Sigmoid colon (tissue), 7 donors: ENCODE measurements around the gene COX6A2. TPM values are rescaled to one million over a fixed set of nuclear protein-coding genes. Genes with fewer than 3 reads are reported as not detected.

Source experiments
- DNase-seq: peaks from one replicate; pipeline ENCODE4 v3.0.0-alpha.2; 2019
- H3K27ac ChIP-seq, 4 donors: fragments of 200-600 bp; sonication (generic); one replicate each; pipeline ENCODE4 v1.5.1; 2016 to 2019; ENCODE audit warnings: mild to moderate bottlenecking in 1 of 4
- H3K27me3 ChIP-seq, 3 donors: fragments of 200-600 bp; sonication (generic); one replicate each; pipeline ENCODE4 v1.5.1; 2019; ENCODE audit warnings: mild to moderate bottlenecking in 1 of 3
- H3K36me3 ChIP-seq, 4 donors: fragments of 200-600 bp; sonication (generic); one replicate each; pipeline ENCODE4 v1.5.1; 2016 to 2019
- H3K4me1 ChIP-seq, 4 donors: fragments of 200-600 bp; sonication (generic); one replicate each; pipeline ENCODE4 v1.5.1; 2017 to 2019
- H3K4me3 ChIP-seq, 4 donors: fragments of 200-600 bp; sonication (generic); one replicate each; pipeline ENCODE4 v1.5.1; 2017 to 2019; ENCODE audit warnings: mild to moderate bottlenecking in 2 of 4, moderate library complexity in 1 of 4
- H3K9me3 ChIP-seq, 4 donors: fragments of 200-600 bp in 3 of 4; sonication (generic) in 3 of 4; one replicate each; pipeline versions ENCODE4 v1.5.1 to v1.6.1; 2013 to 2019
- CTCF ChIP-seq, 4 experiments: fragments of 450-650 bp in 3 of 4; fragments of 200-600 bp in 1 of 4; IDR thresholded peaks; one replicate each; pipeline ENCODE4 v1.5.1; 2016 to 2019; ENCODE audit warnings: antibody characterized with exemption in 4 of 4, mild to moderate bottlenecking in 3 of 4, moderate library complexity in 2 of 4
- EP300 ChIP-seq, 4 donors: sonication (generic); formaldehyde crosslinking; IDR thresholded peaks; one replicate each; pipeline ENCODE4 v1.6.1; 2017; ENCODE audit warnings: antibody characterized with exemption in 4 of 4
- POLR2A ChIP-seq, 2 donors: fragments of 450-650 bp; IDR thresholded peaks; one replicate each; pipeline ENCODE4 v1.6.1; 2016; ENCODE audit warnings: antibody characterized with exemption in 2 of 2, mild to moderate bottlenecking in 2 of 2, moderate library complexity in 2 of 2
- POLR2AphosphoS5 ChIP-seq, 4 donors: sonication (generic); formaldehyde crosslinking; IDR thresholded peaks; one replicate each; pipeline ENCODE4 v1.6.1; 2017; ENCODE audit warnings: antibody characterized with exemption in 4 of 4
- WGBS, 2 donors: extraction: QIAGEN DNeasy Blood & Tissue Kit; methylation state at CpG; one replicate each; pipeline ENCODE4 v1.1.7; 2013; 5-methylcytosine and 5-hydroxymethylcytosine counted together
- intact Hi-C: fragments of 100-400 bp; cut with DNase I; formaldehyde crosslinking; loops from one replicate; pipeline ENCODE4 v1.15.1; 2023
- polyA plus RNA-seq, 3 donors: library from polyadenylated mRNA; stranded (reverse); fragments of 200-250 nt; gene quantifications; one replicate each; pipeline ENCODE4 v1.2.3, GENCODE V29; 2013
- total RNA-seq, 4 donors: library from RNA; depleted of rRNA; stranded (reverse); fragments of >200 nt; gene quantifications; one replicate each; pipeline ENCODE4 v1.1.0, GENCODE V29; 2016
- donor health status: healthy with polysubstance abuse.
- donor health status: Bipolar disorder and iron deficiency.
- donor health status: healthy.

Gene COX6A2
- total and polyA plus RNA-seq, 7 donors = 0.32 to 4.8 TPM; not detected in 5

GRCh38 chr16:31464348-31464769, 36.2 kb upstream of the COX6A2 start:
- Histone ChIP-seq H3K36me3 (peaks cover 12 to 56% (median 32%) of the 10 kb centered on the region in 4 donors), H3K27me3 (no peaks in the 10 kb centered on the region), H3K27ac (no peak overlapping the region), H3K4me3 (no peak overlapping the region), H3K9me3 (no peaks in the 10 kb centered on the region), H3K4me1 (peaks cover 0 to 13% (median 8%) of the 10 kb centered on the region in 4 donors)
- no peak for DNase-seq
- no peak for TF ChIP-seq POLR2AphosphoS5 (IDR thresholded peaks at IDR 0.05)
- TF ChIP-seq POLR2A (IDR thresholded peaks at IDR 0.05) = no peak
- TF ChIP-seq EP300 (IDR thresholded peaks at IDR 0.05) = no peak
- no peak for TF ChIP-seq CTCF (IDR thresholded peaks at IDR 0.05)
- intact Hi-C loops = no loop called here
- WGBS, 2 donors = 94 to 96% methylated on average over 36 of the region's 36 CpGs

GRCh38 chr16:31461921-31462804, 34.0 kb upstream of the COX6A2 start:
- Histone ChIP-seq H3K27me3 (no peaks in the 10 kb centered on the region), H3K4me1 (peaks cover 0 to 25% (median 18%) of the 10 kb centered on the region in 4 donors), H3K9me3 (no peaks in the 10 kb centered on the region), H3K36me3 (peaks cover 12 to 54% (median 32%) of the 10 kb centered on the region in 4 donors), H3K4me3 (no peak overlapping the region), H3K27ac (no peak overlapping the region)
- 95 to 96% methylated on average over 35 of the region's 35 CpGs for WGBS, 2 donors
- TF ChIP-seq POLR2AphosphoS5 (IDR thresholded peaks at IDR 0.05) (no peak), CTCF (IDR thresholded peaks at IDR 0.05) (no peak), POLR2A (IDR thresholded peaks at IDR 0.05) (no peak), EP300 (IDR thresholded peaks at IDR 0.05) (no peak)
- intact Hi-C loops = no loop called here
- peak; percentile 64 for DNase-seq

- Histone ChIP-seq H3K27ac (peak overlapping the region in 2 of 4 donors; percentile 4 to 100), H3K9me3 (no peaks in the 10 kb centered on the region), H3K36me3 (peaks cover 12 to 46% (median 25%) of the 10 kb centered on the region in 4 donors), H3K4me3 (no peak overlapping the region), H3K27me3 (no peaks in the 10 kb centered on the region), H3K4me1 (peaks cover 0 to 33% (median 26%) of the 10 kb centered on the region in 4 donors)
- WGBS, 2 donors = 90 to 92% methylated on average over 10 of the region's 10 CpGs
- intact Hi-C loops = no loop called here
- TF ChIP-seq EP300 (IDR thresholded peaks at IDR 0.05) (no peak), POLR2AphosphoS5 (IDR thresholded peaks at IDR 0.05) (no peak), POLR2A (IDR thresholded peaks at IDR 0.05) (no peak), CTCF (IDR thresholded peaks at IDR 0.05) (no peak)
- peak; percentile 60 for DNase-seq
Observed at GRCh38 chr16:31461201-31461920, 33.2 kb upstream of the COX6A2 start.

- Histone ChIP-seq H3K27ac (peak overlapping the region; percentile 97 to 100 (median 100)), H3K9me3 (no peaks in the 10 kb centered on the region), H3K27me3 (no peaks in the 10 kb centered on the region), H3K4me1 (peaks cover 0 to 39% (median 33%) of the 10 kb centered on the region in 4 donors), H3K4me3 (peak overlapping the region in 3 of 4 donors; percentile 19 to 77 (median 75)), H3K36me3 (peaks cover 6 to 38% (median 19%) of the 10 kb centered on the region in 4 donors)
- 46 to 55% methylated on average over 8 of the region's 8 CpGs for WGBS, 2 donors
- intact Hi-C loops = loop anchor here (1.0 kb wide), 1 partner anchor 11 kb away; no protein-coding TSS in a partner anchor
- DNase-seq = peak; percentile 63
- peak in 3 of 4 experiments; percentile 36 to 49 (median 40) for TF ChIP-seq CTCF (IDR thresholded peaks at IDR 0.05)
- TF ChIP-seq POLR2AphosphoS5 (IDR thresholded peaks at IDR 0.05) = no peak
Observed at GRCh38 chr16:31460582-31461002, 32.4 kb upstream of the COX6A2 start.
